H9 (cell line): Measurements from ENCODE around the gene PRR16. TPM values are rescaled to one million over a fixed set of nuclear protein-coding genes. Genes with fewer than 3 reads are reported as not detected.

Experiments
- DNase-seq: peaks from one replicate; pipeline ENCODE4 v3.0.0-alpha.2; 2017
- H2AFZ ChIP-seq: one replicate; pipeline ENCODE4 v1.6.1; 2013; ENCODE audit warnings: mild to moderate bottlenecking, low read length, control low read depth, moderate library complexity
- H2AK5ac ChIP-seq: 2 replicates; pipeline ENCODE4 v1.6.1; 2013; ENCODE audit warnings: low read length, control low read depth, mixed read lengths; ENCODE audit not compliant: insufficient read length
- H2BK120ac ChIP-seq: one replicate; pipeline ENCODE4 v1.6.1; 2013; ENCODE audit warnings: low read depth, mild to moderate bottlenecking, low read length, control low read depth, inconsistent platforms; ENCODE audit not compliant: poor library complexity, severe bottlenecking
- H2BK12ac ChIP-seq: 2 replicates; pipeline ENCODE4 v1.6.1; 2013; ENCODE audit warnings: low read length, control low read depth, mixed read lengths, low read depth; ENCODE audit not compliant: insufficient read length
- H2BK15ac ChIP-seq: 2 replicates; pipeline ENCODE4 v1.6.1; 2013; ENCODE audit warnings: low read depth, low read length, control low read depth
- H2BK20ac ChIP-seq: one replicate; pipeline ENCODE4 v1.6.1; 2013; ENCODE audit warnings: low read depth, mild to moderate bottlenecking, low read length, control low read depth, inconsistent platforms; ENCODE audit not compliant: poor library complexity, severe bottlenecking
- H2BK5ac ChIP-seq: 2 replicates; pipeline ENCODE4 v1.6.1; 2013; ENCODE audit warnings: low read length, control low read depth, mixed read lengths; ENCODE audit not compliant: insufficient read length
- H3K14ac ChIP-seq: 2 replicates; pipeline ENCODE4 v1.6.1; 2013; ENCODE audit warnings: low read length, control low read depth; ENCODE audit not compliant: insufficient read depth
- H3K18ac ChIP-seq: 2 replicates; pipeline ENCODE4 v1.6.1; 2013; ENCODE audit warnings: low read depth, mild to moderate bottlenecking, mixed read lengths, low read length, control low read depth; ENCODE audit not compliant: insufficient read length
- H3K23ac ChIP-seq: 2 replicates; pipeline ENCODE4 v1.6.1; 2013; ENCODE audit warnings: low read length, control low read depth, mixed read lengths, low read depth; ENCODE audit not compliant: insufficient read length
- H3K23me2 ChIP-seq: 2 replicates; pipeline ENCODE4 v1.6.1; 2013; ENCODE audit warnings: low read depth, mild to moderate bottlenecking, mixed read lengths, low read length, control low read depth; ENCODE audit not compliant: insufficient read length, poor library complexity, severe bottlenecking
- H3K27ac ChIP-seq: 2 replicates; pipeline ENCODE4 v1.5.1; 2013; ENCODE audit warnings: low read length, control low read depth, mixed read lengths, low read depth; ENCODE audit not compliant: insufficient read length
- H3K27me3 ChIP-seq: 2 replicates; pipeline ENCODE4 v1.6.1; 2013; ENCODE audit warnings: low read length, control low read depth, inconsistent platforms; ENCODE audit not compliant: insufficient read depth
- H3K4ac ChIP-seq: 2 replicates; pipeline ENCODE4 v1.6.1; 2013; ENCODE audit warnings: low read depth, mild to moderate bottlenecking, control low read depth, inconsistent platforms, low read length, moderate library complexity
- H3K4me1 ChIP-seq: 2 replicates; pipeline ENCODE4 v1.6.1; 2013; ENCODE audit warnings: low read length, control low read depth, inconsistent platforms; ENCODE audit not compliant: insufficient read depth
- H3K4me2 ChIP-seq: 2 replicates; pipeline ENCODE4 v1.6.1; 2013; ENCODE audit warnings: low read length, control low read depth, mixed read lengths; ENCODE audit not compliant: insufficient read length, insufficient read depth
- H3K56ac ChIP-seq: 2 replicates; pipeline ENCODE4 v1.6.1; 2013; ENCODE audit warnings: low read depth, mild to moderate bottlenecking, mixed read lengths, low read length, control low read depth; ENCODE audit not compliant: insufficient read length
- H3K79me1 ChIP-seq: 2 replicates; pipeline ENCODE4 v1.6.1; 2013; ENCODE audit warnings: low read depth, mild to moderate bottlenecking, moderate library complexity, low read length, control low read depth, inconsistent platforms; ENCODE audit not compliant: insufficient read depth, poor library complexity, severe bottlenecking
- H3K79me2 ChIP-seq: 2 replicates; pipeline ENCODE4 v1.6.1; 2013; ENCODE audit warnings: low read length, control low read depth, inconsistent platforms; ENCODE audit not compliant: insufficient read depth
- H3K9ac ChIP-seq: 2 replicates; pipeline ENCODE4 v1.6.1; 2013; ENCODE audit warnings: low read length, control low read depth, mixed read lengths; ENCODE audit not compliant: insufficient read length; ENCODE audit errors: extremely low read depth
- H3K9me3 ChIP-seq: one replicate; pipeline ENCODE4 v1.6.1; 2013; ENCODE audit warnings: low read depth, low read length, inconsistent platforms; ENCODE audit not compliant: control insufficient read depth
- H3T11ph ChIP-seq: one replicate; pipeline ENCODE4 v1.6.1; 2013; ENCODE audit warnings: mild to moderate bottlenecking, low read length, control low read depth, inconsistent platforms
- H4K20me1 ChIP-seq: one replicate; pipeline ENCODE4 v1.6.1; 2013; ENCODE audit not compliant: control insufficient read depth, insufficient read length, insufficient read depth
- H4K5ac ChIP-seq: 2 replicates; pipeline ENCODE4 v1.6.1; 2013; ENCODE audit warnings: low read depth, mild to moderate bottlenecking, mixed read lengths, low read length, control low read depth; ENCODE audit not compliant: insufficient read length
- H4K8ac ChIP-seq: replicated peaks from 2 replicates; pipeline ENCODE4 v1.6.1; 2013; ENCODE audit warnings: low read length, control low read depth, mixed read lengths, low read depth; ENCODE audit not compliant: insufficient read length
- H4K91ac ChIP-seq: 2 replicates; pipeline ENCODE4 v1.6.1; 2013; ENCODE audit warnings: low read depth, mild to moderate bottlenecking, moderate library complexity, mixed read lengths, low read length, control low read depth; ENCODE audit not compliant: insufficient read length
- H3K27ac Mint-ChIP-seq, 3 experiments: 2 replicates in 2 of 3; 3 replicates in 1 of 3; pipeline ENCODE4 v1.8.0; 2020 to 2021; ENCODE audit warnings: mixed read lengths in 3 of 3, mild to moderate bottlenecking in 1 of 3, moderate library complexity in 1 of 3
- H3K27me3 Mint-ChIP-seq: 2 replicates; pipeline ENCODE4 v1.8.0; 2021; ENCODE audit warnings: low read depth, mild to moderate bottlenecking, moderate library complexity, mixed read lengths
- H3K36me3 Mint-ChIP-seq, 3 experiments: 2 replicates in 2 of 3; 3 replicates in 1 of 3; pipeline ENCODE4 v1.8.0; 2020 to 2021; ENCODE audit warnings: low read depth in 3 of 3, mixed read lengths in 3 of 3; ENCODE audit not compliant: insufficient read depth in 1 of 3
- H3K4me1 Mint-ChIP-seq, 2 experiments: 2 replicates each; pipeline ENCODE4 v1.8.0; 2020; ENCODE audit warnings: mixed read lengths in 2 of 2
- H3K4me3 Mint-ChIP-seq, 2 experiments: 2 replicates in 1 of 2; 3 replicates in 1 of 2; pipeline ENCODE4 v1.8.0; 2020 to 2021; ENCODE audit warnings: mild to moderate bottlenecking in 2 of 2, mixed read lengths in 2 of 2, moderate library complexity in 1 of 2
- H3K9me3 Mint-ChIP-seq, 2 experiments: 2 replicates in 1 of 2; 3 replicates in 1 of 2; pipeline ENCODE4 v1.8.0; 2020; ENCODE audit warnings: mild to moderate bottlenecking in 2 of 2, mixed read lengths in 2 of 2, moderate library complexity in 1 of 2
- CTCF ChIP-seq: fragments of 200-600 bp; sonication (generic); conservative IDR thresholded peaks from 3 replicates; pipeline ENCODE4 v1.8.0; 2021; ENCODE audit warnings: antibody characterized with exemption, mild to moderate bottlenecking
- WGBS: extraction: QIAGEN DNeasy Blood & Tissue Kit; methylation state at CpG from one replicate; pipeline ENCODE4 v1.1.7; 2013; ENCODE audit warnings: missing lambda C conversion rate, low lambda C conversion rate, mixed read lengths; ENCODE audit not compliant: insufficient read length; ENCODE audit errors: extremely low coverage; 5-methylcytosine and 5-hydroxymethylcytosine counted together
- total RNA-seq: library from RNA; stranded (reverse); gene quantifications from 2 replicates; pipeline ENCODE4 v1.2.1, GENCODE V29; 2021

The PRR16 gene
- total RNA-seq, 1 experiment from 2014 or later = 0.13 TPM

GRCh38 chr5:120684749-120685415 is 220.8 kb downstream of the PRR16 start:
- no peaks in the 10 kb centered on the region for H3K79me1 ChIP-seq
- Mint-ChIP-seq H3K36me3 (no peaks in the 10 kb centered on the region), H3K4me3 (no peak overlapping the region), H3K4me1 (peaks cover 11 to 14% of the 10 kb centered on the region in 2 experiments), H3K9me3 (no peaks in the 10 kb centered on the region), H3K27ac (0 out of 7 replicates have a peak overlapping the region, but pooled peaks of 1 of the 3 experiments have one; percentile 8), H3K27me3 (no peaks in the 10 kb centered on the region; the same call in 1 of the 2 replicates)
- no peak overlapping the region for H3T11ph ChIP-seq
- no peak overlapping the region for H3K56ac ChIP-seq
- H3K79me2 ChIP-seq = no peaks in the 10 kb centered on the region
- H4K5ac ChIP-seq = no peak overlapping the region
- DNase-seq = peak; percentile 54
- H3K9me3 ChIP-seq = no peaks in the 10 kb centered on the region
- no peak overlapping the region for H2BK5ac ChIP-seq
- no peak overlapping the region for H2BK120ac ChIP-seq
- H2AFZ ChIP-seq = no peak overlapping the region
- H3K9ac ChIP-seq = no peak overlapping the region
- H3K4me2 ChIP-seq = no peak overlapping the region
- H3K27ac ChIP-seq = no peak overlapping the region
- no peak overlapping the region for H2BK20ac ChIP-seq
- no peak overlapping the region for H3K23ac ChIP-seq
- H3K4ac ChIP-seq = no peak overlapping the region
- no peaks in the 10 kb centered on the region for H3K23me2 ChIP-seq
- peak; percentile 66 for TF ChIP-seq CTCF
- H3K27me3 ChIP-seq = no peaks in the 10 kb centered on the region
- no peak overlapping the region for H3K14ac ChIP-seq
- no peak overlapping the region for H4K91ac ChIP-seq
- no peak overlapping the region for H3K18ac ChIP-seq
- no peak overlapping the region for H2BK15ac ChIP-seq
- H2BK12ac ChIP-seq = no peak overlapping the region
- H3K4me1 ChIP-seq = peaks cover 6% of the 10 kb centered on the region; the same call in 1 of the 2 replicates
- H4K20me1 ChIP-seq = no peaks in the 10 kb centered on the region
- no peak overlapping the region for H2AK5ac ChIP-seq
- no peak overlapping the region for H4K8ac ChIP-seq
- WGBS = no CpG with 5 or more reads among the region's 2 CpGs
